Measurements from ENCODE around the gene SLC2A8.

Gene SLC2A8

DNA sequence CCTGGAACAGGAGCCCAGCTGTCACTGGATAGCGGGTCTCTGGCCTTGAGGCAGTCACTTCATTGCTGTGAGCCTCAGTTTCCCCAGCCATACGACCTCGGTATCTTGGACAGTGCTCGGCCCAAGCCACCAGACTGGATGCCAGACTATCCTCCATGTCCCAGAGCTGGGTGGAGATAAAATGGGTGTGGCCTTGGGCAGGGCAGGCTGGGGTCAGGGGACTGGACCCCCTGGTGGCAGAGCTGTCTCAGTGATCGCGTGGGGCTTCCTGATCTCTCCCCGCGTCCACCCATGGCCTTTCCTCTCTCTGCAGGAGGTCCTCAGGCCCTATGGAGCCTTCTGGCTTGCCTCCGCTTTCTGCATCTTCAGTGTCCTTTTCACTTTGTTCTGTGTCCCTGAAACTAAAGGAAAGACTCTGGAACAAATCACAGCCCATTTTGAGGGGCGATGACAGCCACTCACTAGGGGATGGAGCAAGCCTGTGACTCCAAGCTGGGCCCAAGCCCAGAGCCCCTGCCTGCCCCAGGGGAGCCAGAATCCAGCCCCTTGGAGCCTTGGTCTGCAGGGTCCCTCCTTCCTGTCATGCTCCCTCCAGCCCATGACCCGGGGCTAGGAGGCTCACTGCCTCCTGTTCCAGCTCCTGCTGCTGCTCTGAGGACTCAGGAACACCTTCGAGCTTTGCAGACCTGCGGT, 10.0 kb downstream of the SLC2A8 start:
- DNase-seq (ENCODE audit: low spot score): no peak
- TF ChIP-seq, protein P1, sequence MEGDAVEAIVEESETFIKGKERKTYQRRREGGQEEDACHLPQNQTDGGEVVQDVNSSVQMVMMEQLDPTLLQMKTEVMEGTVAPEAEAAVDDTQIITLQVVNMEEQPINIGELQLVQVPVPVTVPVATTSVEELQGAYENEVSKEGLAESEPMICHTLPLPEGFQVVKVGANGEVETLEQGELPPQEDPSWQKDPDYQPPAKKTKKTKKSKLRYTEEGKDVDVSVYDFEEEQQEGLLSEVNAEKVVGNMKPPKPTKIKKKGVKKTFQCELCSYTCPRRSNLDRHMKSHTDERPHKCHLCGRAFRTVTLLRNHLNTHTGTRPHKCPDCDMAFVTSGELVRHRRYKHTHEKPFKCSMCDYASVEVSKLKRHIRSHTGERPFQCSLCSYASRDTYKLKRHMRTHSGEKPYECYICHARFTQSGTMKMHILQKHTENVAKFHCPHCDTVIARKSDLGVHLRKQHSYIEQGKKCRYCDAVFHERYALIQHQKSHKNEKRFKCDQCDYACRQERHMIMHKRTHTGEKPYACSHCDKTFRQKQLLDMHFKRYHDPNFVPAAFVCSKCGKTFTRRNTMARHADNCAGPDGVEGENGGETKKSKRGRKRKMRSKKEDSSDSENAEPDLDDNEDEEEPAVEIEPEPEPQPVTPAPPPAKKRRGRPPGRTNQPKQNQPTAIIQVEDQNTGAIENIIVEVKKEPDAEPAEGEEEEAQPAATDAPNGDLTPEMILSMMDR (IDR thresholded peaks at IDR 0.05): no peak
- Histone ChIP-seq H3K4me3 (no peak overlapping the region), H3K27ac (no peak overlapping the region)

DNA sequence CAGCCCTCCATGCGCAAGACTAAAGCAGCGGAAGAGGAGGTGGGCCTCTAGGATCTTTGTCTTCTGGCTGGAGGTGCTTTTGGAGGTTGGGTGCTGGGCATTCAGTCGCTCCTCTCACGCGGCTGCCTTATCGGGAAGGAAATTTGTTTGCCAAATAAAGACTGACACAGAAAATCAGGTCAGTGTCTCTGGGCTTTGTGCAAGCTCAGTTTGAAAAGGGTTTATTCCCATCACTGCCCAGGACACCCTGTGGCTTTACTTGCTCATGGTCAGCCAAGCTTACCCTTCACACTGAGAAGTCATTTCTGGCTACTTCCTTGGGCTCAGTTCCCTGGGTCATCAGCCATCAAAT, 10.5 kb downstream of the SLC2A8 start:
- no peak overlapping the region for H3K4me3 ChIP-seq
- TF ChIP-seq, protein P1 (IDR thresholded peaks at IDR 0.05): no peak
- no peak overlapping the region for H3K27ac ChIP-seq
- no peak for DNase-seq (ENCODE audit: low spot score)

DNA sequence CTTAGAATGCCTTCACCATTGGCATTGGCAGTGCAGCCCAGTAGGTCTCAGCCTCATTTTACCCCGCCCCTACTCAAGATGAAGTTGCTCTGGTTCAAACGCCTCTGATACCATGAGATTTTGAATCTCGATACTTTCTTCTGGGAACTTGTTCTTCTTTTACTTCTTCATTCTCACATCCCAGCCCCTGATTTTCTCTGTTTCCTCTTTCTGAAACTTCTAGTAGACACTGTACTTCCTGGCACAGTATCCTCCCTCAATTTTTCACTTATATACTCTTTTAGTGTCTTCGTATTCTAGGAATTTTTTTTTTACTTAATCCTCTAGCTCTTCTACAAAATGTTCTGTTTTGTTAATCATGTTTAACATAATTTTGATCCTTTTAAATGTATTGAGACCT, 14.2 kb downstream of the SLC2A8 start:
- TF ChIP-seq, protein P1 (IDR thresholded peaks at IDR 0.05): no peak
- no peak for DNase-seq (ENCODE audit: low spot score)
- Histone ChIP-seq H3K27ac (peak overlapping the region in 1 of 2 donors; percentile 62), H3K4me3 (no peak overlapping the region)

DNA sequence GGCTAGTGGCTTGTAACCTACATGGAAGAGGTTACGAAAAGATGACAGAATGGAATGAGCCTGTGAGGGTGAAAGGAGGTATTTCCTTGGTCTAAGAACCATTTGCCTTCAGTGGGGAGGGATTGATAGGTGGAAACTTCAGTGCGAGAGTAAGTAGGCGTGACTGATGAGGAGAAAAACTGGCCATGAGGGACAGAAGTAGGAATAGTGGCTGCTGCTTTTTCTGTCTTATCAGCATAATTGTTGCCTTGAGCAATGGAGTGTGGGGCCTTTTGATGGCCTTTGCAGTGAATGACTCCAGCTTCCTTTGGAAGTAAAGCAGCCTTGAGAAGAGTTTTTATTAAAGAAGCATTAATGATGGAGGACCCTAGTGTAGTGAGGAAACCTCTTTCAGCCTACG, 18.2 kb downstream of the SLC2A8 start:
- no peak for DNase-seq (ENCODE audit: low spot score)
- H3K4me3 ChIP-seq: no peak overlapping the region
- H3K27ac ChIP-seq: no peak overlapping the region
- TF ChIP-seq, protein P1 (IDR thresholded peaks at IDR 0.05): no peak

DNA sequence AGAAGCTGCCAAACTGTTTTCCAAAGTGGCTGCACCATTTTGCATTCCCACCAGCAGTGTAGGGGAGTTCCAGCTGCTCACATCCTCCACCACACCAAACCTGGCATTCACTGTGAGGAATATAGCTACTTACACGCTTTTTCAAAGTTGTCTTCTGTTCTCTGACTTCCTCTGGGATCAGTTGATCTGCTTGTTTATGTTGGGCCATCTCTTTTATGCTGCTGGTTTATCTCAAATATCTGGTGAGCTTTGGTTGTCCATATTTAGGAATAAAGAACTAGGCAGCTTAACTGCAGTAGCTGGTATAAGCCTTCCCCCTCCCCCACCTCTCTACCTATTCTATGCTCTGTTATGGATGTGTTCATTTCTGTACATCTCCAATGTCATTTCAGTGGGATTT, 18.7 kb downstream of the SLC2A8 start:
- no peak overlapping the region for H3K27ac ChIP-seq
- TF ChIP-seq, protein P1 (IDR thresholded peaks at IDR 0.05): no peak
- no peak overlapping the region for H3K4me3 ChIP-seq
- no peak for DNase-seq (ENCODE audit: low spot score)

DNA sequence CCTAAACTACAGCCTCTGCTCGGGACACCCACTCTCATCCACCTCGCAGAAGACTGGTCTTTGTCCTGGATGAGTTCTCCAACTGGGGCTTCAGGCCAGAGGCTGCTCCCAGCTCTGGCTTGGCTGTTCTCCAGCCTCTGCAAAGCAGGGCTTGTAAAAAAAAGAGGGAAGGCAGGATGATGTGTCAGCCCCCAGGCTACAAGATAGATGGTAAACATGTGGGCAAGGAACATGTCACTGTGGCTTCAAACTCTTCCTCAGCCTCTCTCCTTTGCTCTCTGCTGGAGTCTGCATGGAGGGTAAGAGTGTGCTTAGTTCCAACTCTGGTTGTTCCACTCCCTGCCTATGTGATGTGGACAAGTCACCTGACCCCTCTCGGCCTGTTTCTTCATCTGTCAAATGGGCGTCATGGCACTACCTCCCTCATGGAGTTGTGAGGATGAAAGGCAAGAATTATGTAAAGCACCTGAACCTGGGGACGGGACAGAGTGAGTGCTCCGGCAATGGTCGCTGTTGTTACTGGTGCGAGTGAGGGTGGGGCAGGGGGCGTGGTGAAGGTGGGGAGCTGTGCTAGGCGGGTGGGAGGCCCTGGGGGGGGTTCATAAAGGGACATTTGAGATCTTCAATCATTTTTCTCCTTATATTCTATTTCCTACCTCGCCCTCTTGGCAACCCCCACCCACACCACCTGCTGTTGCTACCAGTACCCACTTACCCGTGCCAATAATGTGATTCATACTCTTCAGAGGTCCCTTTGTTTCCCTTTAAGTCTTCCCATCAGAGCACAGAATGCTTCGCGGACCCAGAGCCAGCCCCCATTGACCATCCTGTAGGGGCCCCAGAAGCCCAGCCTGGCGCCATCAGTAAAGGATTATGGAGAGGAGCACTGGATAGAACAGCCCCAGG, 20.4 kb downstream of the SLC2A8 start:
- H3K27ac ChIP-seq: no peak overlapping the region
- no peak overlapping the region for H3K4me3 ChIP-seq
- TF ChIP-seq, protein P1 (IDR thresholded peaks at IDR 0.05): no peak
- no peak for DNase-seq (ENCODE audit: low spot score)
